GM12878 (cell line): ENCODE measurements around the gene MFAP3L. TPM values are rescaled to one million over a fixed set of nuclear protein-coding genes. Genes with fewer than 3 reads are reported as not detected.

ENCODE experiments used
- ATAC-seq: fragments of 200-7000 bp; cut with Tn5 transposase; 3 replicates; pipeline ENCODE4 v1.9.1; 2020; ENCODE audit warnings: mild to moderate bottlenecking, moderate library complexity
- BruUV-seq: library from RNA; stranded (reverse); fragments of 400-500 nt; replicated peaks from 2 replicates; lab custom pipeline; 2021; lab: Mats Ljungman, UMichigan
- CTCF ChIA-PET: fragments of 300-600 bp; sonication (Branson Sonifier 250); formaldehyde crosslinking; extraction: SDS; loops from one replicate; lab custom pipeline; 2021; ENCODE audit warnings: inconsistent platforms; lab: Yijun Ruan, JAX
- POLR2A ChIA-PET: fragments of 350-600 bp; formaldehyde crosslinking; extraction: SDS; loops from one replicate; lab custom pipeline; 2021; ENCODE audit warnings: inconsistent platforms; lab: Charles Lee
- RAD21 ChIA-PET: fragments of 300-600 bp; sonication (Branson Sonifier 250); formaldehyde crosslinking; loops from one replicate; lab custom pipeline; 2023; ENCODE audit warnings: antibody characterized with exemption; ENCODE audit not compliant: unreplicated experiment; lab: Charles Lee
- SMC1A ChIA-PET: fragments of 300-600 bp; sonication (Branson Sonifier 250); formaldehyde crosslinking; loops from one replicate; lab custom pipeline; 2023; ENCODE audit not compliant: unreplicated experiment, uncharacterized antibody; lab: Charles Lee
- DNase-seq: peaks from one replicate; pipeline ENCODE4 v3.0.0-alpha.2; 2011; ENCODE audit warnings: low read depth, low spot score
- FAIRE-seq: peaks from 3 replicates; lab custom pipeline; 2011; peaks lifted over from hg19 to GRCh38; lab: Jason Lieb, UNC
- H2AFZ ChIP-seq: 2 replicates; pipeline ENCODE4 v1.6.0; 2011; ENCODE audit warnings: low read depth, low read length, control low read depth; ENCODE audit not compliant: control insufficient read depth
- H3K27ac ChIP-seq: 2 replicates; pipeline ENCODE4 v1.5.1; 2011; ENCODE audit warnings: control low read depth; ENCODE audit not compliant: control insufficient read depth, insufficient read depth
- H3K27me3 ChIP-seq, 2 experiments: replicated peaks in 1 of 2; 2 replicates each; pipeline versions ENCODE4 v1.6.0 to v1.6.1; 2011; ENCODE audit warnings: low read length in 1 of 2; ENCODE audit not compliant: control insufficient read depth in 2 of 2, insufficient read depth in 2 of 2
- H3K36me3 ChIP-seq, 2 experiments: 2 replicates each; pipeline ENCODE4 v1.5.1; 2011; ENCODE audit warnings: low read length in 1 of 2; ENCODE audit not compliant: control insufficient read depth in 2 of 2, insufficient read depth in 2 of 2
- H3K4me1 ChIP-seq: 2 replicates; pipeline ENCODE4 v1.6.1; 2011; ENCODE audit warnings: mild to moderate bottlenecking, low read length, moderate library complexity, mixed read lengths; ENCODE audit not compliant: control insufficient read depth, insufficient read depth
- H3K4me2 ChIP-seq: 2 replicates; pipeline ENCODE4 v1.6.0; 2011; ENCODE audit warnings: control low read depth; ENCODE audit not compliant: control insufficient read depth, insufficient read depth
- H3K4me3 ChIP-seq: fragments of 200-600 bp; sonication (generic); 2 replicates; pipeline ENCODE4 v1.5.1; 2016
- H3K79me2 ChIP-seq: 2 replicates; pipeline ENCODE4 v1.6.0; 2011; ENCODE audit warnings: low read length; ENCODE audit not compliant: control insufficient read depth, insufficient read depth
- H3K9ac ChIP-seq: 2 replicates; pipeline ENCODE4 v1.8.0; 2011; ENCODE audit warnings: low read length, control low read depth, mixed read lengths; ENCODE audit not compliant: control insufficient read depth, insufficient read depth
- H3K9me3 ChIP-seq: replicated peaks from 3 replicates; pipeline ENCODE4 v1.5.1; 2011; ENCODE audit warnings: mild to moderate bottlenecking, low read length; ENCODE audit not compliant: control insufficient read depth, insufficient read depth
- H4K20me1 ChIP-seq: 2 replicates; pipeline ENCODE4 v1.6.0; 2011; ENCODE audit not compliant: control insufficient read depth, insufficient read depth
- ATF3 ChIP-seq: IDR thresholded peaks from 2 replicates; pipeline ENCODE4 v1.6.1; 2011; ENCODE audit warnings: low read depth, mild to moderate bottlenecking, low read length, moderate library complexity, borderline replicate concordance; ENCODE audit errors: extremely low read depth
- ATF7 ChIP-seq: fragments of 450-650 bp; IDR thresholded peaks from 2 replicates; pipeline ENCODE4 v1.6.1; 2016; ENCODE audit warnings: low read depth, mild to moderate bottlenecking
- CREM ChIP-seq: IDR thresholded peaks from 2 replicates; pipeline ENCODE4 v1.6.1; 2014; ENCODE audit warnings: antibody characterized with exemption, low read depth
- ELK1 ChIP-seq: IDR thresholded peaks from 2 replicates; pipeline ENCODE4 v1.6.1; 2012; ENCODE audit warnings: low read depth, low read length, improper control_type of control experiment
- MAX ChIP-seq: IDR thresholded peaks from 2 replicates; pipeline ENCODE4 v1.6.1; 2012; ENCODE audit warnings: low read depth, low read length, improper control_type of control experiment
- RCOR1 ChIP-seq: conservative IDR thresholded peaks from 2 replicates; pipeline ENCODE4 v1.6.1; 2012; ENCODE audit warnings: low read depth, low read length, improper control_type of control experiment
- RELB ChIP-seq: fragments of 450-650 bp; IDR thresholded peaks from 2 replicates; pipeline ENCODE4 v1.6.1; 2017; ENCODE audit warnings: low read depth, mild to moderate bottlenecking, moderate library complexity
- SUZ12 ChIP-seq: fragments of 200-600 bp; sonication (generic); IDR thresholded peaks from one replicate; pipeline ENCODE4 v1.6.1; 2018; ENCODE audit warnings: antibody characterized with exemption, mild to moderate bottlenecking; ENCODE audit not compliant: unreplicated experiment
- WGBS: methylation state at CpG from one replicate; pipeline ENCODE4 v1.1.6; 2016; ENCODE audit warnings: low lambda C conversion rate; ENCODE audit not compliant: insufficient replicate concordance, insufficient coverage; ENCODE audit errors: missing lambda C conversion rate; 5-methylcytosine and 5-hydroxymethylcytosine counted together
- in situ Hi-C: fragments of 300-500 bp; cut with MboI; formaldehyde crosslinking; loops from 9 replicates; pipeline ENCODE4 v1.14.3; 2018; ENCODE audit warnings: mixed read lengths
- intact Hi-C: fragments of 100-400 bp; cut with micrococcal nuclease; formaldehyde crosslinking; loops from one replicate; pipeline ENCODE4 v1.14.2; 2022; ENCODE audit not compliant: unreplicated experiment
- polyA plus RNA-seq, 11 experiments: library from polyadenylated mRNA; depleted of rRNA in 4 of 11; unstranded in 6 of 11; stranded (reverse) in 5 of 11; fragments of >200 nt; fragmentation: Nextera tagmentation in 4 of 11; fragmentation: Illumina TruSeq in 1 of 11; extraction: Ambion mirVana in 4 of 11; extraction: Trizol in 1 of 11; gene quantifications; 1 replicate in 1 of 11; 2 replicates in 10 of 11; pipeline versions ENCODE4 v1.2.1 to v1.2.3, GENCODE V29; 2011 to 2016; ENCODE audit warnings: inconsistent platforms in 2 of 11, missing spikeins in 2 of 11, low read depth in 1 of 11
- total RNA-seq, 4 experiments: library from RNA; depleted of rRNA in 3 of 4; stranded (reverse); fragments of >200 nt in 3 of 4; fragmentation: Illumina TruSeq in 1 of 4; extraction: Trizol in 1 of 4; gene quantifications; 2 replicates each; pipeline versions ENCODE4 v1.2.1 to v1.2.3, GENCODE V29; 2013 to 2021

The MFAP3L gene
- total and polyA plus RNA-seq, 10 of the 15 experiments (the other 5 are each of a cell fraction or from before 2014, with no cell fraction given) = 0.10 to 3.0 TPM; not detected in 8

GRCh38 chr4:170059421-170059820 lies 33.2 kb upstream of the MFAP3L start:
- 17% methylated on average over 4 of the region's 4 CpGs for WGBS
- TF ChIP-seq RCOR1 (no peak), CREM (no peak), MAX (no peak), ELK1 (no peak), RELB (no peak), SUZ12 (no peak), ATF3 (no peak), ATF7 (no peak)
- H3K4me3 ChIP-seq = no peak overlapping the region
- DNase-seq (no peak), ATAC-seq (no peak), FAIRE-seq (no peak)
- H2AFZ ChIP-seq = no peak overlapping the region
- ChIA-PET POLR2A (no interaction called here), CTCF (no interaction called here), RAD21 (no interaction called here), SMC1A (no interaction called here)
- no TSS peak for BruUV-seq
- no peak overlapping the region for H3K27ac ChIP-seq
- H3K36me3 ChIP-seq = no peaks in the 10 kb centered on the region
- H3K4me2 ChIP-seq = no peak overlapping the region
- H3K79me2 ChIP-seq = no peaks in the 10 kb centered on the region
- H3K4me1 ChIP-seq = no peaks in the 10 kb centered on the region
- in situ Hi-C loops (no loop called here), intact Hi-C loops (no loop called here)
- no peaks in the 10 kb centered on the region for H3K9me3 ChIP-seq
- H3K9ac ChIP-seq = no peak overlapping the region
- no peaks in the 10 kb centered on the region for H3K27me3 ChIP-seq
- no peaks in the 10 kb centered on the region for H4K20me1 ChIP-seq
